Neural cell (in vitro differentiated cells): ENCODE data around the gene FBXL17. TPM values are rescaled to one million over a fixed set of nuclear protein-coding genes. Genes with fewer than 3 reads are reported as not detected.

Source experiments
- H2AFZ ChIP-seq: fragments of 200-600, 300-800 bp; sonication (generic), shearing (Covaris generic); 2 replicates; pipeline ENCODE4 v1.6.0; 2014; ENCODE audit warnings: low read depth, mild to moderate bottlenecking, antibody characterized with exemption, low read length, moderate library complexity
- H3F3A ChIP-seq: fragments of 200-600 bp; shearing (Covaris generic); 2 replicates; pipeline ENCODE4 v1.6.1; 2016; ENCODE audit warnings: mild to moderate bottlenecking, moderate library complexity, mixed read lengths, antibody characterized with exemption, low read length; ENCODE audit not compliant: insufficient read depth, poor library complexity, severe bottlenecking
- H3K27ac ChIP-seq: fragments of 200-600, 300-800 bp; sonication (generic), shearing (Covaris generic); 2 replicates; pipeline ENCODE4 v1.5.1; 2014; ENCODE audit warnings: mild to moderate bottlenecking, low read length, moderate library complexity
- H3K27me3 ChIP-seq: fragments of 300-800, 200-600 bp; sonication (generic), shearing (Covaris generic); 2 replicates; pipeline ENCODE4 v1.6.0; 2014; ENCODE audit warnings: mild to moderate bottlenecking, low read depth, low read length, moderate library complexity; ENCODE audit not compliant: insufficient read depth
- H3K36me3 ChIP-seq: fragments of 300-800, 200-600 bp; sonication (generic), shearing (Covaris generic); 2 replicates; pipeline ENCODE4 v1.5.1; 2014; ENCODE audit warnings: mild to moderate bottlenecking, antibody characterized with exemption, low read length, moderate library complexity; ENCODE audit not compliant: insufficient read depth
- H3K4me2 ChIP-seq: fragments of 300-800, 200-600 bp; sonication (generic), shearing (Covaris generic); 2 replicates; pipeline ENCODE4 v1.6.0; 2014; ENCODE audit warnings: mild to moderate bottlenecking, low read length
- H3K4me3 ChIP-seq: fragments of 300-800, 200-600 bp; sonication (generic), shearing (Covaris generic); 2 replicates; pipeline ENCODE4 v1.5.1; 2014; ENCODE audit warnings: mild to moderate bottlenecking, low read length, moderate library complexity
- H3K79me2 ChIP-seq: fragments of 200-600 bp; shearing (Covaris generic); replicated peaks from 2 replicates; pipeline ENCODE4 v1.6.0; 2014; ENCODE audit warnings: mild to moderate bottlenecking, low read length, moderate library complexity; ENCODE audit not compliant: insufficient read depth
- H3K9ac ChIP-seq: fragments of 300-800, 200-600 bp; sonication (generic), shearing (Covaris generic); 2 replicates; pipeline ENCODE4 v1.6.1; 2016; ENCODE audit warnings: mild to moderate bottlenecking, low read length, mixed read lengths
- H3K9me2 ChIP-seq: fragments of 200-600 bp; shearing (Covaris generic); 2 replicates; pipeline ENCODE4 v1.6.1; 2016; ENCODE audit warnings: mild to moderate bottlenecking, low read length, mixed read lengths; ENCODE audit not compliant: insufficient read depth
- H3K9me3 ChIP-seq: fragments of 200-600, 300-800 bp; sonication (generic), shearing (Covaris generic); 2 replicates; pipeline ENCODE4 v1.6.1; 2016; ENCODE audit warnings: mild to moderate bottlenecking, mixed run types, low read length, moderate library complexity, mixed read lengths
- H4K20me1 ChIP-seq: fragments of 200-600 bp; shearing (Covaris generic); 2 replicates; pipeline ENCODE4 v1.6.1; 2016; ENCODE audit warnings: mild to moderate bottlenecking, mixed run types; ENCODE audit not compliant: insufficient read depth
- CTCF ChIP-seq: fragments of 450-650 bp; IDR thresholded peaks from 2 replicates; pipeline ENCODE4 v1.5.1; 2014; ENCODE audit warnings: antibody characterized with exemption, mild to moderate bottlenecking, moderate library complexity; ENCODE audit not compliant: poor library complexity, severe bottlenecking
- EP300 ChIP-seq: fragments of 450-650 bp; conservative IDR thresholded peaks from 2 replicates; pipeline ENCODE4 v1.6.1; 2014; ENCODE audit warnings: antibody characterized with exemption, mild to moderate bottlenecking, moderate library complexity; ENCODE audit not compliant: poor library complexity, severe bottlenecking
- EZH2 ChIP-seq: fragments of 200-600, 300-800 bp; shearing (Covaris generic), sonication (generic); IDR thresholded peaks from 2 replicates; pipeline ENCODE4 v1.6.1; 2014; ENCODE audit warnings: antibody characterized with exemption, low read length, borderline replicate concordance, mild to moderate bottlenecking; ENCODE audit not compliant: insufficient read depth, poor library complexity, severe bottlenecking
- MXI1 ChIP-seq: fragments of 450-650 bp; conservative IDR thresholded peaks from 2 replicates; pipeline ENCODE4 v1.6.1; 2014; ENCODE audit warnings: antibody characterized with exemption, mild to moderate bottlenecking; ENCODE audit not compliant: poor library complexity, severe bottlenecking
- POLR2AphosphoS5 ChIP-seq: IDR thresholded peaks from 2 replicates; pipeline ENCODE4 v1.6.1; 2012
- RAD21 ChIP-seq: fragments of 450-650 bp; conservative IDR thresholded peaks from 2 replicates; pipeline ENCODE4 v1.6.1; 2014; ENCODE audit warnings: antibody characterized with exemption, mild to moderate bottlenecking, moderate library complexity
- REST ChIP-seq: IDR thresholded peaks from 2 replicates; pipeline ENCODE4 v1.6.1; 2012; ENCODE audit warnings: borderline replicate concordance
- SMC3 ChIP-seq: fragments of 450-650 bp; conservative IDR thresholded peaks from 2 replicates; pipeline ENCODE4 v1.6.1; 2014; ENCODE audit warnings: antibody characterized with exemption, mild to moderate bottlenecking, moderate library complexity; ENCODE audit not compliant: poor library complexity
- TAF1 ChIP-seq: IDR thresholded peaks from 2 replicates; pipeline ENCODE4 v1.6.1; 2012; ENCODE audit warnings: low read depth
- polyA plus RNA-seq: library from polyadenylated mRNA; depleted of rRNA; stranded (reverse); fragments of >200 nt; gene quantifications from 2 replicates; pipeline ENCODE4 v1.2.3, GENCODE V29; 2014

The FBXL17 gene
- polyA plus RNA-seq, 1 donor from 2014 or later: 19.6 TPM

- Histone ChIP-seq H4K20me1 (no peaks in the 10 kb centered on the region), H3K4me3 (no peak overlapping the region), H3K9me2 (no peaks in the 10 kb centered on the region), H3K9ac (no peak overlapping the region), H3K27me3 (no peaks in the 10 kb centered on the region), H3K9me3 (no peaks in the 10 kb centered on the region), H3K79me2 (no peaks in the 10 kb centered on the region), H3F3A (no peaks in the 10 kb centered on the region), H3K36me3 (no peaks in the 10 kb centered on the region), H3K4me2 (no peak overlapping the region), H3K27ac (no peak overlapping the region), H2AFZ (no peak overlapping the region)
- TF ChIP-seq REST (no peak), SMC3 (no peak), TAF1 (no peak), EZH2 (no peak), CTCF (no peak), MXI1 (no peak), EP300 (no peak), RAD21 (no peak), POLR2AphosphoS5 (no peak)
Observed at GRCh38 chr5:107814183-107814827, 567.6 kb downstream of the FBXL17 start.

DNA sequence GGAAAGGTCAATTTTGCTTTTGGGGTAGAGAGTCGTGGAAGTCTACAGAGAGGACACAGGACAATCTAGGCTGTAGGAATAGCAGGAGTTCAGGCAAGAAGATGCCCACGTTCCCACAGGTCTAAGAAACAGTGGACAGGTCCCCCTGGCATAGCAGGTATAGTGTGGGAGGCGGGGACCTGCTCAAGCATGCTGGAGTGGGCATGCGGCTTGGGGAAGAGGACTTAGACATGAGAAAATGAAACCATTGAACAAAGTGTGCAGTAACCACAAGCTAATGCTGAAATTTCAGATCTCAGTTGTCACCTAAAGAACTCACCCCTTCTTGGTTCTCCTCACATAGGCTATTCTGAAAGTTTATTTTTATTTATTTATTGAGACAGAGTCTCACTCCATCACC is 568.3 kb downstream of the FBXL17 start:
- Histone ChIP-seq H3K27me3 (no peaks in the 10 kb centered on the region), H3F3A (no peaks in the 10 kb centered on the region), H3K9me3 (no peaks in the 10 kb centered on the region), H3K27ac (no peak overlapping the region), H3K4me3 (no peak overlapping the region), H4K20me1 (no peaks in the 10 kb centered on the region), H3K9me2 (no peaks in the 10 kb centered on the region), H2AFZ (no peak overlapping the region), H3K36me3 (no peaks in the 10 kb centered on the region), H3K9ac (no peak overlapping the region), H3K79me2 (no peaks in the 10 kb centered on the region), H3K4me2 (no peak overlapping the region)
- no peak for TF ChIP-seq MXI1
- no peak for TF ChIP-seq EZH2
- no peak for TF ChIP-seq CTCF
- no peak for TF ChIP-seq TAF1
- no peak for TF ChIP-seq REST
- no peak for TF ChIP-seq POLR2AphosphoS5
- no peak for TF ChIP-seq EP300
- TF ChIP-seq RAD21: no peak
- no peak for TF ChIP-seq SMC3
